Keratinocyte (primary cell): ENCODE measurements around the gene ATXN7L1. TPM values are rescaled to one million over a fixed set of nuclear protein-coding genes. Genes with fewer than 3 reads are reported as not detected.

Experiments
- DNase-seq: peaks from one replicate; pipeline ENCODE4 v3.0.0-alpha.2; 2011; ENCODE audit warnings: low read depth, missing footprints, low spot score
- FAIRE-seq: peaks from 2 replicates; lab custom pipeline; 2011; peaks lifted over from hg19 to GRCh38; lab: Jason Lieb, UNC
- H2AFZ ChIP-seq: 2 replicates; pipeline ENCODE4 v1.6.0; 2012; ENCODE audit warnings: low read length, control low read depth, inconsistent platforms; ENCODE audit not compliant: control insufficient read depth
- H3K27ac ChIP-seq: 2 replicates; pipeline ENCODE4 v1.5.1; 2011; ENCODE audit warnings: low read length; ENCODE audit not compliant: control insufficient read depth, insufficient read depth
- H3K27me3 ChIP-seq: 3 replicates; pipeline ENCODE4 v1.6.0; 2011; ENCODE audit warnings: low read length; ENCODE audit not compliant: control insufficient read depth, insufficient read depth; ENCODE audit errors: extremely low read depth
- H3K36me3 ChIP-seq, 2 experiments: 2 replicates in 1 of 2; 3 replicates in 1 of 2; pipeline ENCODE4 v1.5.1; 2011; ENCODE audit warnings: low read length in 2 of 2, mild to moderate bottlenecking in 1 of 2; ENCODE audit not compliant: control insufficient read depth in 2 of 2, insufficient read depth in 2 of 2; ENCODE audit errors: extremely low read depth in 1 of 2
- H3K4me1 ChIP-seq: 3 replicates; pipeline ENCODE4 v1.5.1; 2011; ENCODE audit warnings: low read length; ENCODE audit not compliant: control insufficient read depth, insufficient read depth; ENCODE audit errors: extremely low read depth
- H3K4me2 ChIP-seq: 3 replicates; pipeline ENCODE4 v1.6.0; 2011; ENCODE audit warnings: low read depth, low read length; ENCODE audit not compliant: control insufficient read depth, insufficient read depth; ENCODE audit errors: extremely low read depth
- H3K4me3 ChIP-seq, 3 experiments: fragments of 200-600 bp in 1 of 3; sonication (generic) in 1 of 3; 2 replicates in 2 of 3; 3 replicates in 1 of 3; pipeline ENCODE4 v1.5.1; 2011 to 2016; ENCODE audit warnings: low read length in 3 of 3, mild to moderate bottlenecking in 3 of 3, control low read depth in 2 of 3, inconsistent platforms in 1 of 3, low read depth in 1 of 3, mixed read lengths in 1 of 3, mixed run types in 1 of 3, moderate library complexity in 1 of 3; ENCODE audit not compliant: control insufficient read depth in 2 of 3, insufficient read depth in 2 of 3; ENCODE audit errors: extremely low read depth in 1 of 3
- H3K79me2 ChIP-seq: 2 replicates; pipeline ENCODE4 v1.6.0; 2012; ENCODE audit warnings: low read length; ENCODE audit not compliant: control insufficient read depth, insufficient read depth
- H3K9ac ChIP-seq: 3 replicates; pipeline ENCODE4 v1.6.0; 2011; ENCODE audit warnings: low read length; ENCODE audit not compliant: control insufficient read depth, insufficient read depth; ENCODE audit errors: extremely low read depth
- H3K9me1 ChIP-seq: 3 replicates; pipeline ENCODE4 v1.6.0; 2011; ENCODE audit warnings: low read length; ENCODE audit not compliant: control insufficient read depth, insufficient read depth; ENCODE audit errors: extremely low read depth
- H3K9me3 ChIP-seq: 2 replicates; pipeline ENCODE4 v1.5.1; 2012; ENCODE audit warnings: low read depth, low read length; ENCODE audit not compliant: control insufficient read depth
- H4K20me1 ChIP-seq: 3 replicates; pipeline ENCODE4 v1.6.0; 2011; ENCODE audit warnings: low read length; ENCODE audit not compliant: control insufficient read depth, insufficient read depth; ENCODE audit errors: extremely low read depth
- CTCF ChIP-seq, 3 experiments: IDR thresholded peaks in 1 of 3; conservative IDR thresholded peaks in 1 of 3; optimal IDR thresholded peaks in 1 of 3; 2 replicates in 2 of 3; 3 replicates in 1 of 3; pipeline versions ENCODE3 to v1.5.1; 2011; ENCODE audit warnings: low read length in 3 of 3, mild to moderate bottlenecking in 3 of 3, moderate library complexity in 2 of 3, control low read depth in 1 of 3, inconsistent platforms in 1 of 3; ENCODE audit not compliant: insufficient read depth in 2 of 3; ENCODE audit errors: extremely low read depth in 1 of 3
- EZH2 ChIP-seq: IDR thresholded peaks from one replicate; pipeline ENCODE4 v1.6.1; 2012; ENCODE audit warnings: inconsistent platforms, mild to moderate bottlenecking, low read length, moderate library complexity
- dilution Hi-C: fragments of 300-500 bp; cut with MboI; formaldehyde crosslinking; loops from one replicate; pipeline ENCODE4 v1.7.0; 2020; ENCODE audit warnings: low sequenced_read_pairs; ENCODE audit not compliant: extremely low pct_ligation_motif_present
- polyA plus RNA-seq, 5 experiments: library from polyadenylated mRNA; depleted of rRNA in 3 of 5; stranded (reverse) in 3 of 5; stranded (forward) in 1 of 5; unstranded in 1 of 5; fragments of >200 nt; gene quantifications; 1 replicate in 1 of 5; 2 replicates in 3 of 5; 3 replicates in 1 of 5; pipeline versions ENCODE4 v1.2.1 to v1.2.3, GENCODE V29; 2011 to 2012; ENCODE audit warnings: missing spikeins in 2 of 5, low read depth in 1 of 5, low replicate concordance in 1 of 5

The ATXN7L1 gene
- polyA plus RNA-seq, 1 donor (not counting 4 experiments of a cell fraction or from before 2014, with no cell fraction given) = 4.8 TPM

GRCh38 chr7:105621176-105621575 lies 255.2 kb downstream of the ATXN7L1 start:
- H3K27me3 ChIP-seq = no peaks in the 10 kb centered on the region
- no peaks in the 10 kb centered on the region for H3K9me3 ChIP-seq
- no peaks in the 10 kb centered on the region for H3K9me1 ChIP-seq
- no peak overlapping the region for H3K9ac ChIP-seq
- H3K4me1 ChIP-seq = no peaks in the 10 kb centered on the region
- H4K20me1 ChIP-seq = no peaks in the 10 kb centered on the region
- FAIRE-seq (no peak), DNase-seq (no peak)
- no peaks in the 10 kb centered on the region for H3K79me2 ChIP-seq
- H3K36me3 ChIP-seq = peaks cover 5 to 6% of the 10 kb centered on the region in 2 experiments
- no peak overlapping the region for H3K4me3 ChIP-seq
- no peak overlapping the region for H3K27ac ChIP-seq
- dilution Hi-C loops = no loop called here
- TF ChIP-seq EZH2 (no peak), CTCF (optimal IDR thresholded peaks at IDR 0.05 in 1 of 3, IDR thresholded peaks at IDR 0.05 in 1 of 3, conservative IDR thresholded peaks at IDR 0.05 in 1 of 3; ENCODE audit: extremely low read depth in 1 of 3, insufficient read depth in 2 of 3, low read length in 3 of 3) (no peak)
- no peak overlapping the region for H2AFZ ChIP-seq
- no peak overlapping the region for H3K4me2 ChIP-seq

- H3K9ac ChIP-seq = no peak overlapping the region
- DNase-seq (no peak), FAIRE-seq (no peak)
- peaks cover 5 to 6% of the 10 kb centered on the region in 2 experiments for H3K36me3 ChIP-seq
- no peak overlapping the region for H3K4me2 ChIP-seq
- H4K20me1 ChIP-seq = no peaks in the 10 kb centered on the region
- TF ChIP-seq EZH2 (no peak), CTCF (optimal IDR thresholded peaks at IDR 0.05 in 1 of 3, IDR thresholded peaks at IDR 0.05 in 1 of 3, conservative IDR thresholded peaks at IDR 0.05 in 1 of 3; ENCODE audit: extremely low read depth in 1 of 3, insufficient read depth in 2 of 3, low read length in 3 of 3) (no peak)
- H3K4me1 ChIP-seq = no peaks in the 10 kb centered on the region
- H3K27ac ChIP-seq = no peak overlapping the region
- H2AFZ ChIP-seq = no peak overlapping the region
- no peaks in the 10 kb centered on the region for H3K9me3 ChIP-seq
- no peaks in the 10 kb centered on the region for H3K79me2 ChIP-seq
- H3K27me3 ChIP-seq = no peaks in the 10 kb centered on the region
- no peaks in the 10 kb centered on the region for H3K9me1 ChIP-seq
- dilution Hi-C loops = no loop called here
- no peak overlapping the region for H3K4me3 ChIP-seq
Measured at GRCh38 chr7:105619590-105619989, 256.8 kb downstream of the ATXN7L1 start.
